Measurements from ENCODE around the gene AGFG2.

AGFG2 gene

DNA sequence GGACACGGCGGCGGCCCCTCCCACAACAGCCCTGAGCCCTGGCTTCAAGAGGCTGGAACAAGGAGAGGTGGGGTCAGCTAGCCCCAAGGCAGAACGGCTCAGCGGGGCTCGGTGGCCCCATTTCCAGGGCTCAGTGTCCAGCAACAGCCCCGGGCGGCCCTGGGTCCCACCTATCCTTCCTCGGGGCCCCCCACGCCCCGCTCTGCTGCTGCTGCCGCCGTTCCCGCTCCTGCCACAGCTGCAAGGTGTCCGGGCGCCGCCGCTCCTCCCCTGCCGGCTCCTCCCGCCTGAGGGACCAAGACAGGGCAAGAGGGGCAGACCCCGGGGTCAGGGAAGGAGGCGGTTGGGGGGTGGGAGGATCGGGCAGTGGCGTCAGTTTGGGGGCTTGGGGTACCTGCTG is 38.1 kb downstream of the AGFG2 start:
- no peak overlapping the region for H3K9ac ChIP-seq (ENCODE audit: low read depth, low read length, poor library complexity, severe bottlenecking)
- H3K4me3 ChIP-seq (ENCODE audit: low read length, poor library complexity, severe bottlenecking), result no peak overlapping the region
- no peak overlapping the region for H2AFZ ChIP-seq (ENCODE audit: low read length)
- H3K4me1 ChIP-seq (ENCODE audit: insufficient read depth, low read length, poor library complexity, severe bottlenecking), result peaks cover 3% of the 10 kb centered on the region
- no peaks in the 10 kb centered on the region for H3F3A ChIP-seq (ENCODE audit: low read depth)
- no peak overlapping the region for H3K4me2 ChIP-seq (ENCODE audit: low read depth, low read length, poor library complexity, severe bottlenecking)
- H3K9me3 ChIP-seq (ENCODE audit: insufficient read depth, low read depth, low read length), result no peaks in the 10 kb centered on the region
- no peaks in the 10 kb centered on the region for H3K9me2 ChIP-seq (replicated peaks; ENCODE audit: low read depth, low read length)
- no peaks in the 10 kb centered on the region for H3K27me3 ChIP-seq (ENCODE audit: insufficient read depth, low read length, poor library complexity, severe bottlenecking)
- no peak for TF ChIP-seq EZH2phosphoT487 (IDR thresholded peaks at IDR 0.05; ENCODE audit: borderline replicate concordance)
- TF ChIP-seq CTCF (conservative IDR thresholded peaks at IDR 0.05; ENCODE audit: low read length), result no peak
- peaks cover 74% of the 10 kb centered on the region; the same call in 1 of the 2 replicates for H3K36me3 ChIP-seq (ENCODE audit: insufficient read depth, low read length)
- peaks cover 13% of the 10 kb centered on the region for H4K20me1 ChIP-seq (ENCODE audit: insufficient read depth, low read length, poor library complexity, severe bottlenecking)
- peaks cover 22% of the 10 kb centered on the region for H3K79me2 ChIP-seq (ENCODE audit: insufficient read depth, low read length)

DNA sequence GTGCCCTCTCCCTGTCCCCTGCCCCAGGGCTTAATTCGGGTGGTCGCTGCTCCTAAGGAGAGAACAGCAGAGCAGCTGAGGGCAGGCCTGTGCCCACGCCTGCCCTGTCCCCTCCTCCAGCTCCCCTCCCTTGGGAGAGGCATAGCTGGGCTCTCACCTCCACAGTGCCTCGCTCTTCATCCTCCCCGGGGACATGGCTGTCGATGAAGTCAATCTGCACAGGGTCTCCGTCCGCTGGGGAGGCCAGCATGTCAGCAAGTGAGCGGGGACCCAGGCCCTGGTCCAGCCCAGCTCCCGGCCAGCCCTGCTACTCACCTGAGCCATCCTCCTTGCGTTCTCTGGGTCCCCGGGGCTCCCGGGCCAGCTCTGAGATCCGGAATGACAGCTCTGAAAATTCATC is 38.5 kb downstream of the AGFG2 start:
- Histone ChIP-seq H3K9me3 (ENCODE audit: insufficient read depth, low read depth, low read length) (no peaks in the 10 kb centered on the region), H3K4me2 (ENCODE audit: low read depth, low read length, poor library complexity, severe bottlenecking) (no peak overlapping the region), H3K79me2 (ENCODE audit: insufficient read depth, low read length) (peaks cover 26% of the 10 kb centered on the region), H4K20me1 (ENCODE audit: insufficient read depth, low read length, poor library complexity, severe bottlenecking) (peaks cover 17% of the 10 kb centered on the region), H3K4me1 (ENCODE audit: insufficient read depth, low read length, poor library complexity, severe bottlenecking) (peaks cover 4% of the 10 kb centered on the region), H3F3A (ENCODE audit: low read depth) (no peaks in the 10 kb centered on the region), H3K9ac (ENCODE audit: low read depth, low read length, poor library complexity, severe bottlenecking) (no peak overlapping the region), H3K9me2 (replicated peaks; ENCODE audit: low read depth, low read length) (no peaks in the 10 kb centered on the region), H3K36me3 (ENCODE audit: insufficient read depth, low read length) (peaks cover 74% of the 10 kb centered on the region; the same call in 1 of the 2 replicates), H3K27me3 (ENCODE audit: insufficient read depth, low read length, poor library complexity, severe bottlenecking) (no peaks in the 10 kb centered on the region), H2AFZ (ENCODE audit: low read length) (no peak overlapping the region), H3K4me3 (ENCODE audit: low read length, poor library complexity, severe bottlenecking) (no peak overlapping the region)
- no peak for TF ChIP-seq CTCF (conservative IDR thresholded peaks at IDR 0.05; ENCODE audit: low read length)
- TF ChIP-seq EZH2phosphoT487 (IDR thresholded peaks at IDR 0.05; ENCODE audit: borderline replicate concordance), result no peak

DNA sequence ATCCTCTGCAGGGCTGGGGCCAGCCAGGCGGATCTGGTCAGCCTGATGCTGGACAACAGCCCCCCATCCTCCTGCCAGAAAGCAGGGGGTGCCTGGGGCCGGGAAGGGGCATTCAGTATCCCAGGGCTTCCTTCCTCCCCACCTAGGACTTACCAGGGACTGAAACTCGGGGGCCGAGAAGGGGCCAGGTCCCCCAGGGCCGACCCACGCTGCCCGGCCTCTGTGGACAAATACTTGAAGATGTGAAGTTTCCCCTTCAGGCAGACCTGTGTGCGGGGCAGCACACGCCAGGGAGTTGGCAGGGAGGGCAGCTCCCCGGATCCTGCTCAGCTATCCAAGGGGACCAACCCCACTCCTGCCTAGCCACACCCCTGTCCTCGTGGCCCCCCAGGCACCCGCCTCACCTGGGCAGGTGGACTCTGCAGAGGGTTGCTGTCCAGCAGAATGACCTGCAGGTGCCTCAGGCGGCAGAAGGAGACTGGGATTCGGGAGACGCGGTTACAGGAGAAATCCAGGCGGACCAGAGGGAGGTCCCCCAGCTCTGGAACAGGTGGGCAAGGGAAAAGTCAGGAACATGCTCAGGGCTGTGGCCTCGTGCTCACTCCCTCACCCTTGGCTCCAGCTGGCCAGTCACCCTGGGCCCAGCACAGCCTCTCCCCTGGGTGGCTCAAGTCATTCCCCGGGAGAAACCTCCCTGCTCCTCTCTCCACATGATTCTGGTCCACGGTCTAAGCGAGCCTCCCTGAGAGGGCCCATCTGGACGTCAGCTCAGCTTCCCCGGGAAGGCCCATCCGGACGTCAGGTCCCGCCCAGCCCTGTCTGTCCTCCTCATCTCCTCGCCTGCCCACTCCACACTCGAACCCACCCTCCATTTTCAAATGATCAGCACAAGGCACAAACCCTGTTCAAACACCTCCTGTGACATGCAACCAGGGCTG is 39.5 kb downstream of the AGFG2 start:
- Histone ChIP-seq H3K9ac (ENCODE audit: low read depth, low read length, poor library complexity, severe bottlenecking) (no peak overlapping the region), H3K27me3 (ENCODE audit: insufficient read depth, low read length, poor library complexity, severe bottlenecking) (no peaks in the 10 kb centered on the region), H3K9me3 (ENCODE audit: insufficient read depth, low read depth, low read length) (no peaks in the 10 kb centered on the region), H3K4me3 (ENCODE audit: low read length, poor library complexity, severe bottlenecking) (no peak overlapping the region), H3K4me2 (ENCODE audit: low read depth, low read length, poor library complexity, severe bottlenecking) (no peak overlapping the region), H3F3A (ENCODE audit: low read depth) (peaks cover 7% of the 10 kb centered on the region; the same call in 1 of the 2 replicates), H3K9me2 (replicated peaks; ENCODE audit: low read depth, low read length) (no peaks in the 10 kb centered on the region), H3K36me3 (ENCODE audit: insufficient read depth, low read length) (peaks cover 74% of the 10 kb centered on the region; the same call in 1 of the 2 replicates), H3K4me1 (ENCODE audit: insufficient read depth, low read length, poor library complexity, severe bottlenecking) (peaks cover 15% of the 10 kb centered on the region), H4K20me1 (ENCODE audit: insufficient read depth, low read length, poor library complexity, severe bottlenecking) (peaks cover 27% of the 10 kb centered on the region), H2AFZ (ENCODE audit: low read length) (no peak overlapping the region), H3K79me2 (ENCODE audit: insufficient read depth, low read length) (peaks cover 36% of the 10 kb centered on the region)
- TF ChIP-seq CTCF (conservative IDR thresholded peaks at IDR 0.05; ENCODE audit: low read length) (no peak), EZH2phosphoT487 (IDR thresholded peaks at IDR 0.05; ENCODE audit: borderline replicate concordance) (no peak)
